ENCODE measurements around the gene MYOCD.

DNA sequence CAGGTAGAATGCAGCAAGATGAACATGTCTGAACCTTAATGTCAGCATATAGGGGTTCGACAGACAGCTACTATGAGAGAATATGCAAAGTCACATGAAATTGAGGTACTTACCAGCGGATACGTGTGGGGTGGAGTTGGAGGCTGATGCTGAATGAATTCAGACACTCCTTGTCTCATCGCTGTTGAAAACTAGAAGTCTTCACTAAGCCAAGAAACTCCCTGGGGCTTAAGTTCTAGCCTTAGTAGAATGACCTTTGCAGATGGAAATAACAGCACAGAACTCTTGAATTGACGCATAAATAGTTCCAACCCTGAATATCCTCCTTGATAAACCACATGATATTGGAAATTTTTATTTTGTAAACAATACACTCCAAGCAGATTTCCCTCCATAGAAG lies 32.9 kb upstream of the MYOCD start:
- TF ChIP-seq EZH2 (IDR thresholded peaks at IDR 0.05; ENCODE audit: insufficient read depth, poor library complexity, severe bottlenecking): no peak
- no peak for TF ChIP-seq EZH2phosphoT487 (IDR thresholded peaks at IDR 0.05; ENCODE audit: insufficient read depth, low read depth)
